ENCODE results near the gene MIPOL1.

GRCh38 chr14:37590428-37591139 is 392.8 kb downstream of the MIPOL1 start:
- no peak for TF ChIP-seq IRF2 (CRISPR knock-in tag; IDR thresholded peaks at IDR 0.05)
- no peak for TF ChIP-seq CTCF (CRISPR knock-in tag; IDR thresholded peaks at IDR 0.05)
- no peak for TF ChIP-seq RXRA (CRISPR knock-in tag; IDR thresholded peaks at IDR 0.05)
- no peak for TF ChIP-seq KLF13 (CRISPR knock-in tag; IDR thresholded peaks at IDR 0.05)
- TF ChIP-seq RFX5 (IDR thresholded peaks at IDR 0.05; ENCODE audit: low read depth, low read length) = no peak
- no peak for TF ChIP-seq ARNT (IDR thresholded peaks at IDR 0.05)
- TF ChIP-seq MAZ (IDR thresholded peaks at IDR 0.05; ENCODE audit: borderline replicate concordance, low read depth, low read length) = no peak
- TF ChIP-seq MAZ (CRISPR knock-in tag; IDR thresholded peaks at IDR 0.05; ENCODE audit: low read depth) = no peak
